ENCODE measurements around the gene SEMA4D.

Gene SEMA4D

DNA sequence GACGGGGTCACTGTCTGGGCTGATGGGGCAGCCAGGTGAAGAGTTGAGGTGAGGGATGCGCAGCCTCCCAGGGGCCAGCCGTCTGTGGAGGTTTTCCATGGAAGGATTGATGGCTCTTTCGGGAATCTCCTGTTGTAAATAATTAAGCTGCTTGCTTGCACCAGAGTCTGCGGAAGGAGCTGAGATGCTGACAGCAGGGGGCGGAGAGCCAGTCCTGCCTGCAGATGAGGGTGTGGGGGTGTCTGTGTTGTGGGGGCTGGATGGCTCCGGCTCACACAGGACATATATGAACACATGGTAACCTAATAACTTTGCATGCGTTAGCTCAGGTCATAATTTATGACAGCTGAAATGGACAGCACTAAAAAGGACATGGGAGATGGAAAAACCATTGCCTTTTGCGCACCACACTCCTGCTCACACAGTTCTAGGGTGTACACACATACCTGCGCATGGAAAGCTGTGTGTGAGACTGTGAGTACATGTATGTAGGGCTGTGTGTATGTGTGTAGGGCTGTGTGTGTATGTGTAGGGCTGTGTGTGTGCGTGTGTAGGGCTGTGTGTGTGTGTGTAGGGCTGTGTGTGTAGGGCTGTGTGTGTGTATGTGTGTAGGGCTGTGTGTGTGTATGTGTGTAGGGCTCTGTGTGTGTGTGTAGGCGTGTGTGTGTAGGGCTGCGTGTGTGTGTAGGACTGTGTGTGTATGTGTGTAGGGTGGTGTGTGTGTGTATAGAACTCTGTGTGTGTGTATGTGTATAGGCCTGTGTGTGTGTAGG is 36.8 kb upstream of the SEMA4D start:
- no peak overlapping the region for H3K4me3 ChIP-seq (replicated peaks; ENCODE audit: low read depth, low read length)
- TF ChIP-seq, protein P1, sequence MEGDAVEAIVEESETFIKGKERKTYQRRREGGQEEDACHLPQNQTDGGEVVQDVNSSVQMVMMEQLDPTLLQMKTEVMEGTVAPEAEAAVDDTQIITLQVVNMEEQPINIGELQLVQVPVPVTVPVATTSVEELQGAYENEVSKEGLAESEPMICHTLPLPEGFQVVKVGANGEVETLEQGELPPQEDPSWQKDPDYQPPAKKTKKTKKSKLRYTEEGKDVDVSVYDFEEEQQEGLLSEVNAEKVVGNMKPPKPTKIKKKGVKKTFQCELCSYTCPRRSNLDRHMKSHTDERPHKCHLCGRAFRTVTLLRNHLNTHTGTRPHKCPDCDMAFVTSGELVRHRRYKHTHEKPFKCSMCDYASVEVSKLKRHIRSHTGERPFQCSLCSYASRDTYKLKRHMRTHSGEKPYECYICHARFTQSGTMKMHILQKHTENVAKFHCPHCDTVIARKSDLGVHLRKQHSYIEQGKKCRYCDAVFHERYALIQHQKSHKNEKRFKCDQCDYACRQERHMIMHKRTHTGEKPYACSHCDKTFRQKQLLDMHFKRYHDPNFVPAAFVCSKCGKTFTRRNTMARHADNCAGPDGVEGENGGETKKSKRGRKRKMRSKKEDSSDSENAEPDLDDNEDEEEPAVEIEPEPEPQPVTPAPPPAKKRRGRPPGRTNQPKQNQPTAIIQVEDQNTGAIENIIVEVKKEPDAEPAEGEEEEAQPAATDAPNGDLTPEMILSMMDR (IDR thresholded peaks at IDR 0.05; ENCODE audit: low read depth, low read length, missing control alignments): no peak
- no peak for DNase-seq (ENCODE audit: extremely low read depth, low read depth)

DNA sequence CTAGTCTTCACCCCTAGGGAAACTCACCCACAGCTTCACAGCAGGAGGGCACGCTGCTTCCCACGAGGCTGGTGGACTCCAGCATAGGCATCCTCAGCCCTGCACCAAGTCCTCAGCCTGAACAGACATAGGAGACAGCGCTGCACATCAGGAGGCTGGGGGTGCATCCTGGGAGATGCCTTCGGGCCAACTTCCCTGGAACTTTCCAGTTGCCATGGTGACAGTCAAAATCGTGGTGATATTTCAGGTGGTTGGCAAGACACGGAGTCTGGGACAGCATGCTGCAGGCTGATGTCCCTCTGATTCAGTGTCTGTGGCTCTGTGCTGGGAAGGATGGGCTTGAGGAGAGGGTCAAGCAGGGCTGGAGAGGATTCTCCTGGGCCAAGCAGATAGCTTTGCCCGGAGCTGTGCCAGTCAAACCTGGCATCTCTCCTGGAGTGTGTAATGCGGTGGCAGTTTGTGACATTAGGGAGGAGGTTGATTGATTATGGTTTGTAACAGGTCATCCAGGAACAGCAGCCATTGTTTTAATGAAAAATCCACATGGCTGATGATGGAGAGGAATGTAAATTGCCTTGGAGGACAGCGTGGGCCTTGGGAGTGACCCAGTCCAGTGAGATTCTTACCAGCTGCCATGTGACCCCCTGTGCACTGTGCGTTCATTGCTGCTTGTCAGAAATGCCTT is 35.6 kb upstream of the SEMA4D start:
- H3K4me3 ChIP-seq (replicated peaks; ENCODE audit: low read depth, low read length): no peak overlapping the region
- TF ChIP-seq, protein P1 (IDR thresholded peaks at IDR 0.05; ENCODE audit: low read depth, low read length, missing control alignments): no peak
- DNase-seq (ENCODE audit: extremely low read depth, low read depth): no peak

DNA sequence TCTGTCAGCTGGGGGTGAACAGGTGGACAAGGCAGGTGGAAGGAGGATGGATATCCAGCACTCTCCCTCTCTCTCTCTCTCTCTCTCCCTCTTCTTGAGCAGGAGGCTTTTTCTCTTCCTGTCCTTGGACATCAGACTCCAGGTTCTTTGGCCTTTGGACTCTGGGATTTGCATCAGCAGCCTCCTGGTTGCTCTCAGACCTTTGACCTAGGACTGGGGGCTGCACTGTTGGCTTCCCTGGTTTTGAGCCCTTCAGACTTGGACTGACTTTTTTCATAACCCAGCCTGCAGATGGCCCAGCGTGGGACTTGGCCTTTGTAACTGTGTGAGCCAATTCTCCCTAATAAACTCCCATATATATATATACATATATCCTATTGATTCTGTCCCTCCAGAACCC is 35.0 kb upstream of the SEMA4D start:
- TF ChIP-seq, protein P1 (IDR thresholded peaks at IDR 0.05; ENCODE audit: low read depth, low read length, missing control alignments): no peak
- DNase-seq (ENCODE audit: extremely low read depth, low read depth): no peak

DNA sequence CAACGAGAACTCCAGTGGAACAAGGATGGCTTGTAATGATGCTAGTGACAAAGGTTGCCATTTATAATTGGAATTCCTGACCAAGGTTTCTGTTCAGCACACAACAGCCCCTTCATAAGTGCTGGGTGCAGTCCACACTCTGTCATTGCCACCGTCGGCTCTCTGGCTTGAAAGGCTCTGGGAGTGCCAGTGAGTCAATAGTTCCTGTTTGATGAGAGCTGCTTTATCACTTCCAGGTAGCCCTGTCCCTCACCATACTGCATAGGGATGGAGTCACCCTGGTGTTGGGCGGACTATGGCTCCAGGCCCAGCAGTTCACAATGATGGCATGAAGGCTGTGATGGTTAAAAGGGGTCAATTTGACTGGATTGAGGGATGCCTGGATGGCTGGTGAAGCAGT is 34.6 kb upstream of the SEMA4D start:
- DNase-seq (ENCODE audit: extremely low read depth, low read depth): no peak
- no peak overlapping the region for H3K4me3 ChIP-seq (replicated peaks; ENCODE audit: low read depth, low read length)
- TF ChIP-seq, protein P1 (IDR thresholded peaks at IDR 0.05; ENCODE audit: low read depth, low read length, missing control alignments): no peak

More for the DNA sequence above, 35.0 kb upstream of the SEMA4D start:
- no peak overlapping the region for H3K4me3 ChIP-seq (replicated peaks; ENCODE audit: low read depth, low read length)

DNA sequence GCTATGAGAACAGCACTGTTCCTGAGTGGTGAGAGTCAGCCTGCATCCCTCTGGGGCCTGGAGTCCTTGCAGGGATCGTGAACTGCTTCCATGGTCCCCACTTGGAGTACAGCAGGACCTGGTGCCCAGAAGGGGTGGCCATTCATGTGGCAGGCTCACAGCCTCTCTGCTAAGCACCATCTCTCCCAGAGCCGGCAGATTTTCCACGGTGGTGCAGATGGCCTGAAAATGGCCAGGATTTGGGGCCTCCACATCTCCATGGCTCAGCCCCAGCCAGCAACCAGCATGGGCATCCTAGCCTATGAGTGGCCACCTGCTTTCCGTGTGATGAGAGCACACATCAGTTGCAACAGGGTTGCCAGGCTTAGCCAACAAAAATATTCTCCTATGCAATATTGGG is 33.9 kb upstream of the SEMA4D start:
- DNase-seq (ENCODE audit: extremely low read depth, low read depth): no peak
- no peak overlapping the region for H3K4me3 ChIP-seq (replicated peaks; ENCODE audit: low read depth, low read length)
- TF ChIP-seq, protein P1 (IDR thresholded peaks at IDR 0.05; ENCODE audit: low read depth, low read length, missing control alignments): no peak

DNA sequence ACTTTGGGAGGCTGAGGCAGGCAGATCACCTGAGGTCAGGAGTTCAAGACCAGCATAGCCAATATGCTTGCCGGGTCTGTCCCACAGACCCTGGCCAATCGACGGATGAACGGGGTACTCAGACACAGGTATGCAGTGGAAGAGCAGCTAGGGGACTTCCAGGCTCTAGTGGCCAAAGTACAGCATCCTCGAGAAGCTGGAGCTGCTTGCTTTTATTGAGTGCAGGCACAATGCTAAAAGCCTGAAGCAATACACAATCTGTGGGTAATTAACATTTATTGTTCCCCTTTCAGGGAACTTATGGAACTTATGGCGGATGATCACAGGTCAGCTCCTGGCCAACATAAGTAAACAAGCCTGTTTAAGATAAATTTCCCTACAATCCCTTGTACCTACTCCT is 32.8 kb upstream of the SEMA4D start:
- H3K4me3 ChIP-seq (replicated peaks; ENCODE audit: low read depth, low read length): no peak overlapping the region
- DNase-seq (ENCODE audit: extremely low read depth, low read depth): no peak
- TF ChIP-seq, protein P1 (IDR thresholded peaks at IDR 0.05; ENCODE audit: low read depth, low read length, missing control alignments): no peak
